OCI-LY3 (cell line): ENCODE data around the gene NPAP1.

Experiments used
- CTCF ChIP-seq: fragments of 200-600, 300-600 bp; sonication (generic); IDR thresholded peaks from 2 replicates; pipeline ENCODE4 v1.5.1; 2014; ENCODE audit warnings: antibody characterized with exemption, low read length, low read depth
- EZH2phosphoT487 ChIP-seq: fragments of 200-600 bp; shearing (Covaris generic); IDR thresholded peaks from 2 replicates; pipeline ENCODE4 v1.6.1; 2018; ENCODE audit warnings: antibody characterized with exemption, mixed run types, low read depth

- TF ChIP-seq CTCF = no peak
- no peak for TF ChIP-seq EZH2phosphoT487
Observed at GRCh38 chr15:24718289-24719082, 42.9 kb downstream of the NPAP1 start.
